IMR-90 (cell line): ENCODE results near the gene COLEC11. TPM values are rescaled to one million over a fixed set of nuclear protein-coding genes. Genes with fewer than 3 reads are reported as not detected.
A peak's percentile ranks its signal among the peaks of the same experiment; 100 is the strongest.

ENCODE experiments used
- ATAC-seq: fragments of 200-7000 bp; cut with Tn5 transposase; 2 replicates; pipeline ENCODE4 v1.9.1; 2020; ENCODE audit warnings: low read depth, mild to moderate bottlenecking, moderate library complexity
- BruUV-seq: library from RNA; stranded (reverse); fragments of 400-500 nt; replicated peaks from 2 replicates; lab custom pipeline; 2021; lab: Mats Ljungman, UMichigan
- CTCF ChIA-PET: fragments of 300-600 bp; formaldehyde crosslinking; extraction: SDS; loops from one replicate; lab custom pipeline; 2021; ENCODE audit warnings: antibody characterized with exemption; lab: Yijun Ruan, JAX
- POLR2A ChIA-PET: fragments of 300-600 bp; sonication (Branson Sonifier 250); formaldehyde crosslinking; loops from one replicate; lab custom pipeline; 2022; ENCODE audit warnings: antibody characterized with exemption; ENCODE audit not compliant: unreplicated experiment; lab: Charles Lee
- DNase-seq: peaks from one replicate; pipeline ENCODE4 v3.0.0; 2013
- H2AFZ ChIP-seq: replicated peaks from 2 replicates; pipeline ENCODE3; 2013; ENCODE audit warnings: low read length, mild to moderate bottlenecking; ENCODE audit not compliant: poor library complexity
- H2AK5ac ChIP-seq: 2 replicates; pipeline ENCODE4 v1.6.1; 2013; ENCODE audit warnings: low read depth, low read length, inconsistent platforms
- H2AK9ac ChIP-seq: replicated peaks from 2 replicates; pipeline ENCODE3; 2013; ENCODE audit warnings: mild to moderate bottlenecking, low read depth, low read length, moderate library complexity; ENCODE audit not compliant: poor library complexity
- H2BK120ac ChIP-seq: 2 replicates; pipeline ENCODE4 v1.6.1; 2013; ENCODE audit warnings: low read depth, low read length, inconsistent platforms
- H2BK15ac ChIP-seq: 3 replicates; pipeline ENCODE4 v1.6.1; 2013; ENCODE audit warnings: low read depth, low read length, inconsistent platforms
- H2BK20ac ChIP-seq: 2 replicates; pipeline ENCODE4 v1.6.1; 2013; ENCODE audit warnings: low read depth, mild to moderate bottlenecking, inconsistent platforms, low read length, moderate library complexity
- H2BK5ac ChIP-seq: 2 replicates; pipeline ENCODE4 v1.6.1; 2013; ENCODE audit warnings: mild to moderate bottlenecking, low read depth, low read length, inconsistent platforms; ENCODE audit not compliant: poor library complexity, severe bottlenecking
- H3K14ac ChIP-seq: replicated peaks from 2 replicates; pipeline ENCODE4 v1.6.1; 2013; ENCODE audit warnings: low read depth, low read length, inconsistent platforms
- H3K18ac ChIP-seq: 2 replicates; pipeline ENCODE4 v1.6.1; 2013; ENCODE audit warnings: low read depth, low read length, control low read depth
- H3K23ac ChIP-seq: 2 replicates; pipeline ENCODE4 v1.6.1; 2013; ENCODE audit warnings: low read depth, low read length, inconsistent platforms
- H3K27ac ChIP-seq: 2 replicates; pipeline ENCODE4 v1.5.1; 2013; ENCODE audit warnings: mild to moderate bottlenecking, control low read depth, low read length; ENCODE audit not compliant: insufficient read depth
- H3K27me3 ChIP-seq: 2 replicates; pipeline ENCODE4 v1.6.1; 2013; ENCODE audit warnings: low read length; ENCODE audit not compliant: control insufficient read depth, insufficient read depth
- H3K36me3 ChIP-seq: 2 replicates; pipeline ENCODE4 v1.6.1; 2013; ENCODE audit warnings: low read length, mixed read lengths; ENCODE audit not compliant: control insufficient read depth, insufficient read depth
- H3K4ac ChIP-seq: 2 replicates; pipeline ENCODE4 v1.6.1; 2013; ENCODE audit warnings: low read depth, low read length, inconsistent platforms
- H3K4me1 ChIP-seq: 2 replicates; pipeline ENCODE4 v1.6.1; 2013; ENCODE audit warnings: low read length, mixed read lengths; ENCODE audit not compliant: control insufficient read depth, insufficient read depth
- H3K4me2 ChIP-seq: 2 replicates; pipeline ENCODE4 v1.6.1; 2013; ENCODE audit warnings: low read depth, mild to moderate bottlenecking, control low read depth, low read length, moderate library complexity
- H3K4me3 ChIP-seq: 2 replicates; pipeline ENCODE4 v1.5.1; 2013; ENCODE audit warnings: low read depth, mild to moderate bottlenecking, control low read depth, low read length, moderate library complexity; ENCODE audit not compliant: insufficient read depth
- H3K56ac ChIP-seq: 2 replicates; pipeline ENCODE4 v1.6.1; 2013; ENCODE audit warnings: low read length, inconsistent platforms; ENCODE audit not compliant: insufficient read depth; ENCODE audit errors: extremely low read depth
- H3K79me1 ChIP-seq, 2 experiments: 2 replicates each; pipeline ENCODE4 v1.6.1; 2013; ENCODE audit warnings: low read length in 2 of 2, inconsistent platforms in 1 of 2, low read depth in 1 of 2
- H3K9ac ChIP-seq: 2 replicates; pipeline ENCODE4 v1.6.1; 2013; ENCODE audit warnings: low read depth, low read length, control low read depth
- H3K9me1 ChIP-seq: 2 replicates; pipeline ENCODE4 v1.6.1; 2013; ENCODE audit warnings: low read length, inconsistent platforms; ENCODE audit not compliant: insufficient read depth
- H3K9me3 ChIP-seq: 2 replicates; pipeline ENCODE4 v1.6.1; 2013; ENCODE audit warnings: low read length; ENCODE audit not compliant: control insufficient read depth, insufficient read depth
- H4K20me1 ChIP-seq: 2 replicates; pipeline ENCODE4 v1.6.1; 2013; ENCODE audit warnings: low read length, inconsistent platforms; ENCODE audit not compliant: insufficient read depth
- H4K5ac ChIP-seq: 2 replicates; pipeline ENCODE4 v1.6.1; 2013; ENCODE audit warnings: mild to moderate bottlenecking, low read depth, low read length, control low read depth
- H4K8ac ChIP-seq, 2 experiments: 2 replicates each; pipeline ENCODE4 v1.6.1; 2013; ENCODE audit warnings: low read depth in 2 of 2, low read length in 2 of 2, control low read depth in 1 of 2, inconsistent platforms in 1 of 2
- H4K91ac ChIP-seq: 2 replicates; pipeline ENCODE4 v1.6.1; 2013; ENCODE audit warnings: low read depth, low read length, inconsistent platforms; ENCODE audit not compliant: insufficient read depth
- BHLHE40 ChIP-seq: fragments of 150-350 bp; IDR thresholded peaks from 2 replicates; pipeline ENCODE4 v1.6.1; 2016; ENCODE audit warnings: mild to moderate bottlenecking, low read depth, low read length
- ELK1 ChIP-seq: fragments of 150-350 bp; IDR thresholded peaks from 2 replicates; pipeline ENCODE4 v1.6.1; 2016; ENCODE audit warnings: low read depth, mild to moderate bottlenecking, low read length, moderate library complexity, borderline replicate concordance
- MAFK ChIP-seq: IDR thresholded peaks from 2 replicates; pipeline ENCODE4 v1.6.1; 2012; ENCODE audit warnings: low read depth, low read length, improper control_type of control experiment
- MXI1 ChIP-seq: IDR thresholded peaks from 2 replicates; pipeline ENCODE4 v1.6.1; 2012; ENCODE audit warnings: low read depth, mild to moderate bottlenecking, low read length, moderate library complexity, borderline replicate concordance
- POLR2A ChIP-seq: IDR thresholded peaks from 2 replicates; pipeline ENCODE4 v1.6.1; 2012; ENCODE audit warnings: mild to moderate bottlenecking, low read depth, low read length
- RAD21 ChIP-seq: IDR thresholded peaks from 2 replicates; pipeline ENCODE4 v1.6.1; 2012; ENCODE audit warnings: low read length, improper control_type of control experiment
- RFX5 ChIP-seq: IDR thresholded peaks from 2 replicates; pipeline ENCODE4 v1.8.0; 2012; ENCODE audit warnings: low read depth, mild to moderate bottlenecking, low read length, moderate library complexity
- SMC3 ChIP-seq: fragments of 150-350 bp; IDR thresholded peaks from 2 replicates; pipeline ENCODE4 v1.6.1; 2016; ENCODE audit warnings: low read depth, mild to moderate bottlenecking, antibody characterized with exemption, low read length, moderate library complexity
- WGBS, 2 experiments: methylation state at CpG; one replicate each; pipeline versions ENCODE4 v1.1.5 to v1.1.7; 2013; ENCODE audit warnings: missing lambda C conversion rate in 2 of 2; ENCODE audit not compliant: insufficient read length in 1 of 2; ENCODE audit errors: extremely low coverage in 2 of 2; 5-methylcytosine and 5-hydroxymethylcytosine counted together
- dilution Hi-C: fragments of 300-500 bp; cut with HindIII; formaldehyde crosslinking; loops from one replicate; pipeline ENCODE4 v1.14.3; 2018; ENCODE audit warnings: low sequenced_read_pairs; ENCODE audit not compliant: unreplicated experiment
- in situ Hi-C: fragments of 300-500 bp; cut with MboI; formaldehyde crosslinking; loops from 3 replicates; pipeline ENCODE4 v1.14.3; 2019; ENCODE audit warnings: low sequenced_read_pairs, inconsistent platforms, mixed read lengths
- intact Hi-C: fragments of 100-400 bp; cut with micrococcal nuclease; formaldehyde crosslinking; loops from 2 replicates; pipeline ENCODE4 v1.10.0; 2022
- polyA plus RNA-seq, 3 experiments: library from polyadenylated mRNA; depleted of rRNA; stranded (reverse); fragments of >200 nt; gene quantifications; 2 replicates each; pipeline ENCODE4 v1.2.3, GENCODE V29; 2012; ENCODE audit warnings: low replicate concordance in 1 of 3
- total RNA-seq: library from RNA; depleted of rRNA; stranded (reverse); fragments of >200 nt; gene quantifications from 2 replicates; pipeline ENCODE4 v1.2.3, GENCODE V29; 2012

The COLEC11 gene
- total and polyA plus RNA-seq, 2 of the 4 experiments (the other 2 are of a cell fraction): under 0.01 to 0.24 TPM

- no peaks in the 10 kb centered on the region for H3K9me3 ChIP-seq
- BruUV-seq: no TSS peak
- no peaks in the 10 kb centered on the region for H3K9me1 ChIP-seq
- no peak overlapping the region for H3K4ac ChIP-seq
- H3K9ac ChIP-seq: no peak overlapping the region
- no peak overlapping the region for H2BK5ac ChIP-seq
- H3K27me3 ChIP-seq: peaks cover 7% of the 10 kb centered on the region; the same call in 1 of the 2 replicates
- no peaks in the 10 kb centered on the region for H3K79me1 ChIP-seq
- no peak overlapping the region for H3K18ac ChIP-seq
- H4K91ac ChIP-seq: no peak overlapping the region
- no peak overlapping the region for H3K56ac ChIP-seq
- peaks cover 1% of the 10 kb centered on the region; the same call in 1 of the 2 replicates for H3K4me1 ChIP-seq
- dilution Hi-C loops: no loop called here
- WGBS, 2 experiments: 90% methylated on average over 14 of the region's 37 CpGs; no CpG with 5 or more reads in 1 of the 2 experiments
- H2BK120ac ChIP-seq: no peak overlapping the region
- no peak overlapping the region for H2BK20ac ChIP-seq
- H2AFZ ChIP-seq: peak overlapping the region; percentile 26
- H2AK9ac ChIP-seq: no peak overlapping the region
- DNase-seq: no peak
- H2AK5ac ChIP-seq: no peak overlapping the region; the same call in 1 of the 2 replicates
- H4K8ac ChIP-seq: no peak overlapping the region
- intact Hi-C loops: no loop called here
- in situ Hi-C loops: no loop called here
- no peak overlapping the region for H3K4me2 ChIP-seq
- no peak for TF ChIP-seq ELK1
- TF ChIP-seq POLR2A: no peak
- TF ChIP-seq SMC3: no peak
- TF ChIP-seq MAFK: no peak
- no peak for TF ChIP-seq RFX5
- no peak for TF ChIP-seq MXI1
- TF ChIP-seq BHLHE40: no peak
- TF ChIP-seq RAD21: no peak
- CTCF ChIA-PET: no interaction called here
- H3K27ac ChIP-seq: no peak overlapping the region
- POLR2A ChIA-PET: no interaction called here
- H3K14ac ChIP-seq: no peak overlapping the region
- H2BK15ac ChIP-seq: no peak overlapping the region
- no peak overlapping the region for H3K23ac ChIP-seq
- ATAC-seq: no peak; the same call in 1 of the 2 replicates
- no peaks in the 10 kb centered on the region for H4K20me1 ChIP-seq
- no peak overlapping the region for H4K5ac ChIP-seq
- H3K36me3 ChIP-seq: no peaks in the 10 kb centered on the region
- H3K4me3 ChIP-seq: no peak overlapping the region
These were observed 11.7 kb downstream of the COLEC11 start for GRCh38 chr2:3606370-3607201.
